RWPE2 (cell line): ENCODE data around the gene KRTAP2-4.

ENCODE experiments used
- ATAC-seq: fragments of 200-7000 bp; cut with Tn5 transposase; 3 replicates; pipeline ENCODE4 v1.9.1; 2021; ENCODE audit warnings: low read depth
- DNase-seq: peaks from one replicate; pipeline ENCODE4 v3.0.0-alpha.2; 2020; ENCODE audit warnings: low spot score
- H3K27ac ChIP-seq: fragments of 450-650 bp; 2 replicates; pipeline ENCODE4 v1.5.1; 2017; ENCODE audit warnings: mild to moderate bottlenecking; ENCODE audit not compliant: poor library complexity, severe bottlenecking
- H3K27me3 ChIP-seq: fragments of 250-450 bp; sonication (Bioruptor Pico); 2 replicates; pipeline ENCODE4 v1.5.1; 2021; ENCODE audit warnings: mild to moderate bottlenecking, moderate library complexity; ENCODE audit not compliant: insufficient read depth, poor library complexity, severe bottlenecking
- H3K36me3 ChIP-seq: fragments of 250-450 bp; sonication (Bioruptor Pico); 2 replicates; pipeline ENCODE4 v1.5.1; 2020; ENCODE audit warnings: low read depth, mild to moderate bottlenecking, moderate library complexity
- H3K4me1 ChIP-seq: fragments of 250-450 bp; sonication (Bioruptor Pico); 2 replicates; pipeline ENCODE4 v1.5.1; 2021; ENCODE audit warnings: mild to moderate bottlenecking, moderate library complexity; ENCODE audit not compliant: insufficient read depth, poor library complexity, severe bottlenecking
- H3K4me3 ChIP-seq: fragments of 250-450 bp; sonication (Bioruptor Pico); 2 replicates; pipeline ENCODE4 v1.5.1; 2021; ENCODE audit warnings: mild to moderate bottlenecking, moderate library complexity; ENCODE audit not compliant: severe bottlenecking
- H3K9me3 ChIP-seq: fragments of 250-450 bp; sonication (Bioruptor Pico); 2 replicates; pipeline ENCODE4 v1.5.1; 2021; ENCODE audit warnings: mild to moderate bottlenecking, moderate library complexity; ENCODE audit not compliant: severe bottlenecking
- CTCF ChIP-seq: fragments of 450-650 bp; IDR thresholded peaks from one replicate; pipeline ENCODE4 v1.5.1; 2017; ENCODE audit warnings: mild to moderate bottlenecking, moderate library complexity; ENCODE audit not compliant: poor library complexity, severe bottlenecking

The KRTAP2-4 gene

DNA sequence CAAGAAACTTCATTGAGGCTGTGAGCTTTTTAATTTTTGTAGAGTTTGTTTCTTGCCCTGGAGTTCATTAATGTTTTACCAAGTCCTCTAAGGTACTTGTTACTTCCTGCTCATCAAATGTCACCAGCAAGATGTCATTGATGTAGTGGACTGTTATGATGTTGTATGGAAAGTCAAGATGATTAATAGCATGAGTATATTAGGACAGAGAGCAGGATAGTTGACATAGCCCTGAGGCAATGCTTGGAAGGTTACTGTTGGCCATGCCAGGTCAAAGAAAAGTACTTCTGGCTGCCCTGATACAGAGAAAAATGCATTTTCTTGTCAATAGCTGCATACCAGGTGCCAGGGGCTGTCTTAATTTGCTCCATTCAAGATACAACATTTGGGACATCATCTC lies 45.3 kb downstream of the KRTAP2-4 start:
- no peaks in the 10 kb centered on the region for H3K36me3 ChIP-seq
- DNase-seq (no peak), ATAC-seq (no peak)
- H3K4me3 ChIP-seq: no peak overlapping the region
- no peak for TF ChIP-seq CTCF
- H3K4me1 ChIP-seq: no peaks in the 10 kb centered on the region
- no peak overlapping the region for H3K27ac ChIP-seq
- H3K27me3 ChIP-seq: no peaks in the 10 kb centered on the region
- H3K9me3 ChIP-seq: no peaks in the 10 kb centered on the region

DNA sequence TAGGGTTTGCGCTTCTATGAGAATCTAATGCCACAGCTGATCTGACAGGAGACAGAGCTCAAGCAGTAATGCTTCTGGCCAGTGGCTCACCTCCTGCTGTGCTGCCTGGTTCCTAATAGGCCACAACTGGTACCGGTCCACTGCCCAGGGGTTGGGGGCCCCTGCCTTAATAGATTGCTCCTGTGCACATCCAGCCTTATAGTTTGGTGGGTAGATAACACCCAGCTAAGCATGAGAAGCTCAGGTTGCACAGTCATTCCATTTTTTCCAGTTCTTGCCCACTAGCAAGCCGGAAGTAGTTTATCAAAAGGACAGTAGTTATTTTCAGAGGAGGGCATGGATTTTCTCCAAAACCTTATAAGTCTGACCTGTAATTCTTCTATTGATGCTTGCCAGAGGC lies 46.3 kb downstream of the KRTAP2-4 start:
- Histone ChIP-seq H3K27ac (no peak overlapping the region), H3K4me1 (no peaks in the 10 kb centered on the region), H3K4me3 (no peak overlapping the region), H3K27me3 (no peaks in the 10 kb centered on the region), H3K36me3 (no peaks in the 10 kb centered on the region), H3K9me3 (no peaks in the 10 kb centered on the region)
- ATAC-seq (no peak), DNase-seq (no peak)
- no peak for TF ChIP-seq CTCF

DNA sequence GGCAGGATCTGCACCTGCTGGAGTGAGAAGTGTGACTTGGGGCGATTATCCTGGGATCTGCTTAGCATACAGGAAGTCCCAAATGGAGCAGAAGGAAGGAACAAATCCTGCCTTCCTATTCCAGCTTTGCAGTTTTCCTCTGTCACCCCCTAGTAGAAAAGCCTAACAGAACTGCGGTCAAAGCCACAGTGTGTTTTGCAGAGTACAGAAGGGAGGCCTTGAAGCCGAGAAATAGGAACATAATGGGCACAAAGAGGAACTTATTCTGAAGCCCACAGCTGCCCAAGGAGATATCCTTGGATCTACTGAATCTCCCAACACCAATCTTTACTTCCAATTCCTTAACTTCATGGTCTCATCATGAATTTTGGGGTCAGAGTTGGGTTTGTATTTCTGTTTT lies 47.1 kb downstream of the KRTAP2-4 start:
- Histone ChIP-seq H3K27ac (no peak overlapping the region), H3K36me3 (no peaks in the 10 kb centered on the region), H3K9me3 (no peaks in the 10 kb centered on the region), H3K27me3 (no peaks in the 10 kb centered on the region), H3K4me3 (no peak overlapping the region), H3K4me1 (peaks cover 3% of the 10 kb centered on the region)
- ATAC-seq (no peak), DNase-seq (no peak)
- no peak for TF ChIP-seq CTCF

DNA sequence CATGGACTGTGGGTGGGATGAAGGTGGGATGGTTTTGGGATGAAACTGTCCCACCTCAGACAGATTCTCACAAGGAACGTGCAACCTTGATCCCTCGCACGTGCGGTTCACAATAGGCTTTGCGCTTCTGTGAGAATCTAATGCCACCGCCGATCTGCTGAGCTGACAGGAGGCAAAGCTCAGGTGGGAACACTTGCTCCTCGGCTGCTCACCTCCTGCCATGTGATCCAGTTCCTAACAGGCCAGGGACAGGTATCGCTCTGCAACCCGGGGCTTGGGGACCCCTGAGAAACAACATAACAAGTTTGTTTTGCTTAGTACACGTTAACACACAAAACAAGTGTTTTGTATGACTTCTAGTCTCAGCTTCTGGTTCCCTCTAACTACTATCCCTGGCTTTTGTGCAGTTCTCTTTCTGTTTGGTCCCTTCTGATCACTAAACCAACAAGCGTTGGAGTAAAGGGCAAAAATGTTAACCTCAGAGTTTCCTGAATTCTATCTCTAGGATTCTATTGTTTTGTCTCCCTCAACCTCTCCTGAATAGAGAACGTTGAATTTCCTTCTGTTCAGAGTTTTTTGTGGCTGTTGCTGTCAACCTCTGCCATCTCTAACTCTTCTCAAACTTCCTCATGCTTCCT lies 49.0 kb downstream of the KRTAP2-4 start:
- peaks cover 3% of the 10 kb centered on the region for H3K4me1 ChIP-seq
- H3K36me3 ChIP-seq: no peaks in the 10 kb centered on the region
- ATAC-seq (no peak), DNase-seq (no peak)
- no peak for TF ChIP-seq CTCF
- H3K27me3 ChIP-seq: no peaks in the 10 kb centered on the region
- no peak overlapping the region for H3K4me3 ChIP-seq
- no peak overlapping the region for H3K27ac ChIP-seq
- no peaks in the 10 kb centered on the region for H3K9me3 ChIP-seq

DNA sequence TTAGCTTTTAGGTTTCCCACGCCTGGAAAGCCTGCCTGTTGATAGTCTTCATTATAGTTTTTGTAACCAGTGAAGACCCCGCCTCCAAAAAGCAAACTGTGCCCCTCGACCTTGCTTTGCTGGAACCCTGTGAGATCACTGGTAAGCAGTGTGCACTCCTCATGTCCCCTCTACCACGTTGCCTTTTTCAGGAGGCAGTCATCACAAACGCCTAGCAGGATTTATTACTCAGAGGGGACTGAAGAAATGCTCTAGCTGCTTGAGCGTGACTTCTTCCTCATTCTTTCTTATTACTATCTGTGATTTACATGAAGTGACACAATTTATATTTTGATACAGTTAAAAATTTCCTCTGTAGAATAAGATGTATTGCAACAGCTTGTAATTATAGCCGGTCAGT lies 50.2 kb downstream of the KRTAP2-4 start:
- Histone ChIP-seq H3K36me3 (no peaks in the 10 kb centered on the region), H3K27ac (no peak overlapping the region), H3K9me3 (no peaks in the 10 kb centered on the region), H3K4me1 (peaks cover 3% of the 10 kb centered on the region), H3K27me3 (no peaks in the 10 kb centered on the region), H3K4me3 (no peak overlapping the region)
- no peak for DNase-seq
- no peak for ATAC-seq
- TF ChIP-seq CTCF: no peak
